GM21360 (cell line): ENCODE data around the gene ARHGEF17.

Experiments
- ATAC-seq: cut with Tn5 transposase; IDR thresholded peaks from one replicate; pipeline ENCODE4 v1.9.1; 2021; ENCODE audit warnings: mild to moderate bottlenecking, moderate library complexity; ENCODE audit not compliant: unreplicated experiment

ARHGEF17 gene

GRCh38 chr11:73376803-73377629 is 68.9 kb downstream of the ARHGEF17 start:
- peak; percentile 23 for ATAC-seq

- no peak for ATAC-seq
Observed at GRCh38 chr11:73379189-73379880, 71.3 kb downstream of the ARHGEF17 start.

- ATAC-seq: no peak
Observed at GRCh38 chr11:73380331-73380730, 72.3 kb downstream of the ARHGEF17 start.

GRCh38 chr11:73380897-73381410 is 72.9 kb downstream of the ARHGEF17 start:
- no peak for ATAC-seq

- no peak for ATAC-seq
Observed at GRCh38 chr11:73381589-73381988, 73.5 kb downstream of the ARHGEF17 start.

GRCh38 chr11:73382183-73382582 is 74.1 kb downstream of the ARHGEF17 start:
- no peak for ATAC-seq

GRCh38 chr11:73382747-73383146 is 74.7 kb downstream of the ARHGEF17 start:
- ATAC-seq: no peak

GRCh38 chr11:73383249-73384124 is 75.4 kb downstream of the ARHGEF17 start:
- ATAC-seq: no peak

- ATAC-seq: no peak
Observed at GRCh38 chr11:73384125-73384441, 76.0 kb downstream of the ARHGEF17 start.

GRCh38 chr11:73384531-73384871 is 76.4 kb downstream of the ARHGEF17 start:
- ATAC-seq: no peak

- ATAC-seq: no peak
Observed at GRCh38 chr11:73384872-73385689, 77.0 kb downstream of the ARHGEF17 start.

- ATAC-seq: no peak
Observed at GRCh38 chr11:73386016-73386415, 77.9 kb downstream of the ARHGEF17 start.

- no peak for ATAC-seq
Observed at GRCh38 chr11:73386546-73386945, 78.5 kb downstream of the ARHGEF17 start.

GRCh38 chr11:73387594-73388264 is 79.7 kb downstream of the ARHGEF17 start:
- no peak for ATAC-seq

GRCh38 chr11:73388265-73389133 is 80.4 kb downstream of the ARHGEF17 start:
- ATAC-seq: no peak

GRCh38 chr11:73389134-73389525 is 81.1 kb downstream of the ARHGEF17 start:
- ATAC-seq: no peak

GRCh38 chr11:73389916-73390315 is 81.8 kb downstream of the ARHGEF17 start:
- ATAC-seq: no peak

- ATAC-seq: no peak
Observed at GRCh38 chr11:73390601-73391565, 82.8 kb downstream of the ARHGEF17 start.
